Colonic mucosa (tissue), 4 donors: ENCODE measurements around the gene KIF15. TPM values are rescaled to one million over a fixed set of nuclear protein-coding genes. Genes with fewer than 3 reads are reported as not detected.

ENCODE experiments used
- DNase-seq: peaks from one replicate; pipeline ENCODE4 v3.0.0-alpha.2; 2020
- H3K27ac ChIP-seq: fragments of 200-600 bp; one replicate; pipeline ENCODE4 v1.8.0; 2021
- H3K27me3 ChIP-seq: fragments of 200-600 bp; one replicate; pipeline ENCODE4 v1.8.0; 2021
- H3K36me3 ChIP-seq: fragments of 200-600 bp; one replicate; pipeline ENCODE4 v1.8.0; 2021
- H3K4me1 ChIP-seq: fragments of 200-600 bp; one replicate; pipeline ENCODE4 v1.8.0; 2021; ENCODE audit warnings: mild to moderate bottlenecking
- H3K4me3 ChIP-seq: fragments of 200-600 bp; one replicate; pipeline ENCODE4 v1.8.0; 2021
- H3K9ac ChIP-seq, 2 donors: one replicate each; pipeline ENCODE4 v1.7.0; 2013; ENCODE audit warnings: control low read depth in 2 of 2, low read depth in 2 of 2, low read length in 2 of 2
- H3K9me3 ChIP-seq: fragments of 200-600 bp; one replicate; pipeline ENCODE4 v1.8.0; 2021
- CTCF ChIP-seq: fragments of 200-600 bp; IDR thresholded peaks from one replicate; pipeline ENCODE4 v1.8.0; 2022; ENCODE audit warnings: antibody characterized with exemption, mild to moderate bottlenecking
- intact Hi-C: fragments of 100-400 bp; cut with DNase I; formaldehyde crosslinking; loops from one replicate; pipeline ENCODE4 v1.14.1; 2022
- total RNA-seq, 2 donors: library from RNA; stranded (reverse); fragmentation: NEBNext Ultra II Directional in 1 of 2; extraction: Animal tissue kit (Norgen Biotek cat#: 25700) in 1 of 2; gene quantifications; one replicate each; pipeline ENCODE4 v1.2.1, GENCODE V29; 2021
- donor health status: healthy.
- donor health status: DM: no; HTN: no; CAD: no.
- donor health status: DM: no; HTN: no; CAD: no.

Gene KIF15
- total RNA-seq, 2 donors from 2014 or later: 5.9 to 21.3 TPM

DNA sequence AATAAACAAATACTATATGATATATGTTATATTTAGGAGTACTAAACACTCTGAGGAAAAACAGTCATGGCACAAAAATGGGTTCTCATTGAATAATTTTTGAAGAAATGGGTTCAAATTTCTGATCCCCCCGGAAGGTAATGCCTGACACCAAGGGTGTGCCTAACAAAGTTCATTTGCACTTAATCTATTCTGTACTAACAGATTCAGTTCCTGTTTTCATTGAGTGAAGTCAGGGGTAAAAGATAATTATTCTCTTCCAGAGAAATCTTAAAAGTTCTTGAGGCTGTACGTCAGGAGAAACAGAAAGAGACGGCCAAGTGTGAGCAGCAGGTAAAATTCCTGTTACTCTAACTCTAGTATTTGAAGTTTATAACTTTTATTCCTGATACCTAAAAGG is 65.6 kb downstream of the KIF15 start:
- intact Hi-C loops: no loop called here
- Histone ChIP-seq H3K27ac (no peak overlapping the region), H3K9me3 (no peaks in the 10 kb centered on the region), H3K27me3 (no peaks in the 10 kb centered on the region), H3K36me3 (no peaks in the 10 kb centered on the region), H3K9ac (no peak overlapping the region), H3K4me1 (no peaks in the 10 kb centered on the region), H3K4me3 (no peak overlapping the region)
- DNase-seq: no peak
- TF ChIP-seq CTCF: no peak

DNA sequence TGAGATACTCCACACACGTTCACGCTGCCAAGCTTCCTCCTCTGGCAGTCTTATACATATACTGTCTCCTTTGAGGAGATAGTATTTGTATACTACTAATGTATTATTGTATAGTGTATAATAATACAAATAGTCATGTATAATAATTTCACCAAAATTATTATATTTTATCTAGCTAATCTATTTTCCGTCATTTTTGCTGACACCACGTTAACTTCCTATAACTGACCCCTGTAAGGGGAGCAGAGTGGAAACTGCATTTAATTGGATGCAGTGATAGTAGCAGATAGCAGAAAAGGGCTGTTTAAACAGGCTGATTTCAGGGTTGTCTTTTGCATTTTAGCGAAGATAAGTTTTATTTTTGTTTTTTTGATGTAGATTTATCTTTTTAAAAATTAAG is 69.6 kb downstream of the KIF15 start:
- H3K27me3 ChIP-seq: no peaks in the 10 kb centered on the region
- intact Hi-C loops: no loop called here
- no peak overlapping the region for H3K9ac ChIP-seq
- H3K27ac ChIP-seq: no peak overlapping the region
- TF ChIP-seq CTCF: no peak
- no peak overlapping the region for H3K4me3 ChIP-seq
- no peak for DNase-seq
- no peaks in the 10 kb centered on the region for H3K4me1 ChIP-seq
- no peaks in the 10 kb centered on the region for H3K9me3 ChIP-seq
- no peaks in the 10 kb centered on the region for H3K36me3 ChIP-seq

DNA sequence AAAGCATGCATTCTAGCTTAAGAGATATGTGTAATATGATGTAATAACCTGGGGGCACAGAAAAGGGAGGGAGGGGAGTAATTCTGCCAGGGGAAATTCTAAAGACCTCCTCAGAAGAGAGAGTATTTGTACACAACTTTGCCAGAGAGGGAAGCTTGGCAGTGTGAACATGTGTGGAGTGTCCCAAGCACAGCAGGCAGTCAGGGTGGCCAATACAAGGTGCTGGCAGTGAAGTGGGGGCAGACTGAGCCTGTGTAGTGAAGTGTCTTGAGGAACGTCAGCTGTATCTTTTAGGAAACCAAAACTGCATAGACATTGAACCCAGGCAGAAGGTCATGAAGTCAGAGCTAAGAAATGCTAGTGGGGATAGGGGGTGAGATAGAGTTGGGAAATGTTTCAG is 70.4 kb downstream of the KIF15 start:
- Histone ChIP-seq H3K27me3 (no peaks in the 10 kb centered on the region), H3K9me3 (no peaks in the 10 kb centered on the region), H3K27ac (no peak overlapping the region), H3K36me3 (no peaks in the 10 kb centered on the region), H3K4me3 (no peak overlapping the region), H3K9ac (no peak overlapping the region), H3K4me1 (no peaks in the 10 kb centered on the region)
- TF ChIP-seq CTCF: no peak
- no peak for DNase-seq
- intact Hi-C loops: no loop called here

- intact Hi-C loops: no loop called here
- no peaks in the 10 kb centered on the region for H3K9me3 ChIP-seq
- H3K4me3 ChIP-seq: no peak overlapping the region
- no peaks in the 10 kb centered on the region for H3K36me3 ChIP-seq
- no peak for TF ChIP-seq CTCF
- DNase-seq: no peak
- H3K27me3 ChIP-seq: no peaks in the 10 kb centered on the region
- H3K4me1 ChIP-seq: no peaks in the 10 kb centered on the region
- H3K27ac ChIP-seq: no peak overlapping the region
- no peak overlapping the region for H3K9ac ChIP-seq
These were observed 71.4 kb downstream of the KIF15 start for GRCh38 chr3:44832965-44833364.

- intact Hi-C loops: no loop called here
- no peaks in the 10 kb centered on the region for H3K27me3 ChIP-seq
- no peaks in the 10 kb centered on the region for H3K9me3 ChIP-seq
- no peaks in the 10 kb centered on the region for H3K4me1 ChIP-seq
- H3K9ac ChIP-seq: no peak overlapping the region
- no peak for DNase-seq
- H3K27ac ChIP-seq: no peak overlapping the region
- H3K4me3 ChIP-seq: no peak overlapping the region
- H3K36me3 ChIP-seq: no peaks in the 10 kb centered on the region
- TF ChIP-seq CTCF: no peak
These were observed 71.8 kb downstream of the KIF15 start for GRCh38 chr3:44833394-44833793.

DNA sequence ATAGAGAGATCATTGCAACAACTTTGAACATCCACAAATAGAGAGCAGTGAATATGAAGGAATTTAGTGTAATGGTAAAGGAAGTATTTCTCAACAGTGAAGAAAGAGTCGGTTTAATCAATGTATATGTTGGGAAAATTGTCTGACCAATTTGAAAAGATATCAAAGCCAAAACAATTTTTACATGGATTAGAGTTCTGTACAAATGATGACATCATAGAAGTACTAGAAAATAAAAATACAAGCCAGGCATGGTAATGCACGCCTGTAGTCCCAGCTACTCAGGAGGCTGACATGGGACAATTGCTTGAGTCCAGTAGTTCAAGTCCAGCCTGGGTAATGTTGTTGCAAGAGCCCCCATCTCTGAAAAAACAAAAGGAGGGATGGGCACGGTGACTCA is 74.1 kb downstream of the KIF15 start:
- intact Hi-C loops: no loop called here
- no peak for TF ChIP-seq CTCF
- Histone ChIP-seq H3K4me3 (no peak overlapping the region), H3K4me1 (no peaks in the 10 kb centered on the region), H3K9me3 (no peaks in the 10 kb centered on the region), H3K27ac (no peak overlapping the region), H3K27me3 (no peaks in the 10 kb centered on the region), H3K36me3 (no peaks in the 10 kb centered on the region), H3K9ac (no peak overlapping the region)
- no peak for DNase-seq
